IPS DF 6.9 (cell line): ENCODE results near the gene ECI1.

ENCODE experiments used
- DNase-seq: peaks from one replicate; pipeline ENCODE4 v3.0.0-alpha.2; 2013; ENCODE audit warnings: low read depth, low spot score
- H3K27ac ChIP-seq: one replicate; pipeline ENCODE4 v1.5.1; 2013; ENCODE audit warnings: low read length, control low read depth
- H3K27me3 ChIP-seq: 2 replicates; pipeline ENCODE4 v1.6.1; 2013; ENCODE audit warnings: mild to moderate bottlenecking, low read length; ENCODE audit not compliant: control insufficient read depth, insufficient read depth
- H3K36me3 ChIP-seq: 2 replicates; pipeline ENCODE4 v1.6.1; 2013; ENCODE audit warnings: low read length; ENCODE audit not compliant: control insufficient read depth, insufficient read depth
- H3K4me1 ChIP-seq: 2 replicates; pipeline ENCODE4 v1.6.1; 2013; ENCODE audit warnings: low read length; ENCODE audit not compliant: control insufficient read depth, insufficient read depth
- H3K4me3 ChIP-seq: 2 replicates; pipeline ENCODE4 v1.5.1; 2013; ENCODE audit warnings: mild to moderate bottlenecking, low read length
- H3K9me3 ChIP-seq: 2 replicates; pipeline ENCODE4 v1.6.1; 2013; ENCODE audit warnings: low read length, inconsistent platforms; ENCODE audit not compliant: control insufficient read depth, insufficient read depth
- WGBS: extraction: QIAGEN DNeasy Blood & Tissue Kit; methylation state at CpG from one replicate; pipeline ENCODE4 v1.1.7; 2013; ENCODE audit warnings: mixed read lengths, missing lambda C conversion rate; ENCODE audit not compliant: insufficient read length, insufficient coverage; 5-methylcytosine and 5-hydroxymethylcytosine counted together

Gene ECI1

DNA sequence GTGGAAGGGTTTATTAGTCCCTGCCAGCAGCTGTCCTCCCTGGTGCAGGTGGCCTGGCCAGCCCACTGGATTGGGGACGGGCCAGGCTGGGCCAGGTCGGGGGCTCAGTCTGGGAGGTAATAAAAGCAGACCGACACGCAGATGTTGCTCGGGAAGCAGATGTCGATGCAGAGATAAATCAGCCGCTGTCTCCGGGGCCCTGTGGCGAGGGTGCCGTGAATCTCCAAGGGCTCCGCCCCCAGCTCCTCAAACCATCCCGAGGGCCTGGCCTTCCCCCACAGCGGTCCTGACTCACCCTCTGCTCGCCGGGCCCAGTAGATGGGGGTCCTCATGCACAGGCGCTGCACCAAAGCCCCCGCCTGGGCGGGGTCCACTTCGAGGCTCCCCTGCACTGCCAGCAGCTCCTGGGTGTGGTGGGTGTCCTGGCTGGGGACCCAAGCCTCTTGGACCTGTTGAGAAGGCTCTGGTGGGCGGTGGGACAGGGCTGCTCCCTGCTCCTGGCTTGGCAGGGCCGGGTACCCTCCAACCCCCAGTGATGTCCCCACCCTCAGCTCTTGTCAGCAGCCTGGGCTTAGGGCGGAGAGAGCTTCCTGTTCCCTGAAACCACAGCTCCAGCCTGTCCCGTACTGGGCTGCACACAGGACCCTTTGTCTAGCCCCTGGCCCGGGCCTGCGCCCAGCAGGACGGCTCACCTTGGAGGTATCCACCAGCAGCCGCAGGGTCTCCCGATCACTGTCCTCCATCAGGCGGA lies 42.0 kb downstream of the ECI1 start:
- WGBS: no CpG with 5 or more reads among the region's 29 CpGs
- Histone ChIP-seq H3K27ac (no peak overlapping the region), H3K27me3 (no peaks in the 10 kb centered on the region), H3K4me3 (no peak overlapping the region), H3K9me3 (no peaks in the 10 kb centered on the region), H3K36me3 (peaks cover 37% of the 10 kb centered on the region), H3K4me1 (peaks cover 7% of the 10 kb centered on the region)
- DNase-seq: no peak

DNA sequence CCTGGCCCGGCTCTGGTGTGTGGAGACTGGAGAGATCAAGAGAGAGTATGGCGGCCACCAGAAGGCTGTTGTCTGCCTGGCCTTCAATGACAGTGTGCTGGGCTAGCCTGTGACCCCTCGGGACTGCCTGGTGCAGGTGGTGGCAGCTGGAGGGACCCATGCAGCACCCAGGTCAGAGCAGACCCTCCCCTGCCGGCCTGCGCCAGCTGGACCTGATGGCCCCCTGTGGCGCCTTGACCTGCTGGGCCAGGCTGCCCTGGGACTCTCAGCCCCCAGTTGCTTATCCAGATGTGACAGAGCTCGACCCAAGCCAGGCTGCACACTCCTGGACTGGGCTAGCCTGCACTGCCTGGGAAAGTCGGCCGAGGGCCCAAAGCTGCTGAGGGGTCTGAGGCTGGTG lies 42.6 kb downstream of the ECI1 start:
- DNase-seq: no peak
- Histone ChIP-seq H3K27ac (no peak overlapping the region), H3K27me3 (no peaks in the 10 kb centered on the region), H3K4me1 (peaks cover 7% of the 10 kb centered on the region), H3K4me3 (no peak overlapping the region), H3K9me3 (no peaks in the 10 kb centered on the region), H3K36me3 (peaks cover 37% of the 10 kb centered on the region)
- WGBS: no CpG with 5 or more reads among the region's 9 CpGs

DNA sequence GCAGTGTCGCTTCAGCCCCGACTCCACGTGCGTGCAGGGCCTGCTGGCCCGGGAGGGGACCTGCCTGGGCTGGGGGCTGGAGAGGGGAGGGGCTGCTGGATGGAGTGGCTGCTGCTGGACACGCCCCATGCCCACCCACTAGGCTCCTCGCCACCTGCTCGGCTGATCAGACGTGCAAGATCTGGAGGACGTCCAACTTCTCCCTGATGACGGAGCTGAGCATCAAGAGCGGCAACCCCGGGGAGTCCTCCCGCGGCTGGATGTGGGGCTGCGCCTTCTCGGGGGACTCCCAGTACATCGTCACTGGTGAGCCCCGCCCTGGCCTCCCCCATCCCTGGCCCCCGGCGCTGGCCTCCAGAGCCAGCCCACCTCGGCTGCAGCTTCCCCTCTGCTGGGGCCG lies 43.1 kb downstream of the ECI1 start:
- H3K27me3 ChIP-seq: no peaks in the 10 kb centered on the region
- H3K9me3 ChIP-seq: no peaks in the 10 kb centered on the region
- no peak overlapping the region for H3K27ac ChIP-seq
- H3K4me3 ChIP-seq: no peak overlapping the region
- H3K36me3 ChIP-seq: peaks cover 37% of the 10 kb centered on the region
- DNase-seq: no peak
- WGBS: no CpG with 5 or more reads among the region's 23 CpGs
- peaks cover 7% of the 10 kb centered on the region for H3K4me1 ChIP-seq

DNA sequence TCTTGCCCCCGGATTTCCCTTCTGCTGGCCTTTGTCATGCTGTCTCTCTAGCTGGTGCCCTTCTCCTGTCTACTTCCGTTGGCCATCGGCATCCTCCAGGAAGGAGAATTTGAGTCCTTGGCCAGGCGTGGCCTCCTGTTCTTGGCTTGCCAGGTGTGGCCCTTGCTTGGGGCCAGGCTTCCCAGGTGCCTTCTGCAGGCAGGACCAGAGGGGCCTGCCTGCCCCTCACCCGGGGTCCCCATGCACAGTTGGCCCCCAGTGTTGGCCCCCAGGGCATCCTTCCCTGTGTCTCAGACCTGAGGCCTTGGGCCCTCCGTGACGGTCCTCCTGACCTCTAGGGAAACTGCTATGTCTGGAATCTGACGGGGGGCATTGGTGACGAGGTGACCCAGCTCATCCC lies 43.5 kb downstream of the ECI1 start:
- H3K27me3 ChIP-seq: no peaks in the 10 kb centered on the region
- no peak for DNase-seq
- WGBS: no CpG with 5 or more reads among the region's 9 CpGs
- no peak overlapping the region for H3K27ac ChIP-seq
- H3K36me3 ChIP-seq: peaks cover 37% of the 10 kb centered on the region
- H3K4me1 ChIP-seq: peaks cover 7% of the 10 kb centered on the region
- H3K4me3 ChIP-seq: no peak overlapping the region
- no peaks in the 10 kb centered on the region for H3K9me3 ChIP-seq

DNA sequence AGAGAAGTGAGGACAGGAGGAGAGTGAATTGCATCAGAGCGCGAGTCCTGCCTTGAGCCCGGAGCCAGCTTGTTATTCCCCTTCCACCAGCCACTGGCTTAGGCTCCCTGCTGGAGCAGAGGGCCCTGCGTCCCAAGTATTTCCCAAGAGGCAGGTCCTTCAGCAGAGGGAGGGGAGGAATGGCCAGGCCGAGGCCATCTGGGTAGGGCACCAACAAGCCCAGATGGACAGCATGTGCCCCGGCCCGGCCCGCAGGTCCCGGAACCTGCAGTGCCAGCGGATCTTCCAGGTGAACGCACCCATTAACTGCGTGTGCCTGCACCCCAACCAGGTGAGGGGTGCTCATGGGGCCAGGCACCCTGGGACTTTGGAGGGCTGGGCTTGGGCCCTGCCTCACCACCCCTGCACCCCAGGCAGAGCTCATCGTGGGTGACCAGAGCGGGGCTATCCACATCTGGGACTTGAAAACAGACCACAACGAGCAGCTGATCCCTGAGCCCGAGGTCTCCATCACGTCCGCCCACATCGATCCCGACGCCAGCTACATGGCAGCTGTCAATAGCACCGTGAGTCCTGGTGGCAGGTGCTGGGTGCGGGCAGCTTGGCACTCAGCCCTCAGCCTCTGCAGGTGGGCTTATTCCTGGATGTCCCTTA lies 44.5 kb downstream of the ECI1 start:
- no peak for DNase-seq
- no peaks in the 10 kb centered on the region for H3K9me3 ChIP-seq
- H3K27ac ChIP-seq: no peak overlapping the region
- peaks cover 7% of the 10 kb centered on the region for H3K4me1 ChIP-seq
- peaks cover 28% of the 10 kb centered on the region for H3K36me3 ChIP-seq
- no CpG with 5 or more reads among the region's 23 CpGs for whole genome bisulfite sequencing
- no peaks in the 10 kb centered on the region for H3K27me3 ChIP-seq
- H3K4me3 ChIP-seq: no peak overlapping the region

DNA sequence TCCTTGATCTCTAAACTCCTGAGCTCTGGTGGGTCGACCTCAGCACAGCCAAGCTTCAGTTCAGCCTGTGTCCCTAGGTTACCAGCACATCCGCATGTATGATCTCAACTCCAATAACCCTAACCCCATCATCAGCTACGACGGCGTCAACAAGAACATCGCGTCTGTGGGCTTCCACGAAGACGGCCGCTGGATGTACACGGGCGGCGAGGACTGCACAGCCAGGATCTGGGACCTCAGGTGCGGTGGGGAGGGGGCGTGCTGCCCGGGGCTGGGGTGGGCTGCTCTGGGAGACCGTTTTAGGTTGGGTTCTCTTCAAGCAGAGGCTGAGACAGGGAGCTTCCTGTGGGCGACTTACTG lies 45.0 kb downstream of the ECI1 start:
- H3K27ac ChIP-seq: no peak overlapping the region
- no peaks in the 10 kb centered on the region for H3K27me3 ChIP-seq
- peaks cover 7% of the 10 kb centered on the region for H3K4me1 ChIP-seq
- H3K9me3 ChIP-seq: no peaks in the 10 kb centered on the region
- DNase-seq: no peak
- no peak overlapping the region; the same call in 1 of the 2 replicates for H3K4me3 ChIP-seq
- H3K36me3 ChIP-seq: peaks cover 27% of the 10 kb centered on the region
- no CpG with 5 or more reads among the region's 18 CpGs for WGBS

DNA sequence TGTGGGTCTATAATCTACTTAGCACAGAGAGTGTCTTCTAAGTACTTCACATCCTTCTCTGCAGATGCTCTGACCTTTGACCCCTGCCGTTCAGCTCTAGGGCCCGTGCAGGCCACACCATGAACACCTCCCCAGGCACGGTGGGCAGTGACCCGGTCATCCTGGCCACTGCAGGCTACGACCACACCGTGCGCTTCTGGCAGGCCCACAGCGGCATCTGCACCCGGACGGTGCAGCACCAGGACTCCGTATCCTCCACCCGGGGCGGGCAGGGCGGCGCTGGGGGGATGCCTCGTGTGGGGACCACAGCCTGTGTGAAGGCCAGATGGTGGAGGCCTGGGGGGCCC lies 45.4 kb downstream of the ECI1 start:
- no peak for DNase-seq
- H3K27me3 ChIP-seq: no peaks in the 10 kb centered on the region
- H3K4me1 ChIP-seq: peaks cover 5% of the 10 kb centered on the region; the same call in 1 of the 2 replicates
- no peak overlapping the region for H3K27ac ChIP-seq
- H3K4me3 ChIP-seq: peak overlapping the region; percentile 70
- H3K36me3 ChIP-seq: peaks cover 27% of the 10 kb centered on the region
- no peaks in the 10 kb centered on the region for H3K9me3 ChIP-seq
- no CpG with 5 or more reads among the region's 16 CpGs for WGBS

DNA sequence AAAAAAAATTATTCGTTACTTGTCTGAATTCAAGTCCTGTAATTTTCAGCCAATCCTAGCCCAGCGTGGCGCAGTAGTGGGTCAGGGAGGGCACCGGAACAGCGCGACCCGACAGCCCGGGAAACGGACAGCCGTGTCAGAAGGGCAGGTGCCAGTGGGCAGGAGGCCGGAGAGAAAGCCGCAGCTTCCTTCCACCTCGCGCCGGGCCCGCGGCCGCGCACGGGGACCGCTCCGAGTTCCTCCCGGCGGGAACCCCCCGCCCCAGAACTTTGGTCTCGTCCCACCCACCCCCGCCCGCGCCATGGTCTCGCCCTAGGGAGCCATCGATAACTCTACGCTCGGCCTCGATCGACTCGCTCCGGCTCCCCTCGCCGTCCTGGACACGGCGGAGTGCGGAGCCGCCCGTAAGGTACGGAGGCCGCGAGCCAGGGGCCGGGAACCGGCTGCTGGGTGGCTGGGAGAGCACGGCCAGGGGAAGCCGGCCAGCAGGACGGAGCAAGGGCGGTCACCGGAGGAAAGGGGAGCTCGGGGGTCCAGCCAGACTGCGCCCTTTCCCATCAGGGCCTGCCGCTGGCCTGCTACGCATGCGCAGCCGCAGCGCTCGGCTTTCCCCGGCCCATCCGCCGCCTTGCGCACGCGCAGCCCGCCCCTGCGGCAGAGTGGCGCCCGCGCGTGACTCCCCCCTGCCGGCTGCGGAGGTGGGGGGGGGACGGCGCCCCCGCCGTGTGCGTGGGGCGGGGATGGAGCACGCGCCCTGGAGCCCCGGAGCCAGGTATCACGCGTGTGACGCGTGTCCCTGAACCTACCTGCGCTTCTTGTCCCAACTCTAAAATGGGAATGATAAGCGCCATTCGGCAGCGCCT lies 46.1 kb downstream of the ECI1 start, which contains the start of gene MLST8:
Gene MLST8 (plus strand): TSS at position 351 of the 863 bp plus-strand sequence. CDS start 632 bp downstream, outside the sequence.
- no peak for DNase-seq
- peaks cover under 1% of the 10 kb centered on the region; the same call in 1 of the 2 replicates for H3K4me1 ChIP-seq
- WGBS: no CpG with 5 or more reads among the region's 93 CpGs

DNA sequence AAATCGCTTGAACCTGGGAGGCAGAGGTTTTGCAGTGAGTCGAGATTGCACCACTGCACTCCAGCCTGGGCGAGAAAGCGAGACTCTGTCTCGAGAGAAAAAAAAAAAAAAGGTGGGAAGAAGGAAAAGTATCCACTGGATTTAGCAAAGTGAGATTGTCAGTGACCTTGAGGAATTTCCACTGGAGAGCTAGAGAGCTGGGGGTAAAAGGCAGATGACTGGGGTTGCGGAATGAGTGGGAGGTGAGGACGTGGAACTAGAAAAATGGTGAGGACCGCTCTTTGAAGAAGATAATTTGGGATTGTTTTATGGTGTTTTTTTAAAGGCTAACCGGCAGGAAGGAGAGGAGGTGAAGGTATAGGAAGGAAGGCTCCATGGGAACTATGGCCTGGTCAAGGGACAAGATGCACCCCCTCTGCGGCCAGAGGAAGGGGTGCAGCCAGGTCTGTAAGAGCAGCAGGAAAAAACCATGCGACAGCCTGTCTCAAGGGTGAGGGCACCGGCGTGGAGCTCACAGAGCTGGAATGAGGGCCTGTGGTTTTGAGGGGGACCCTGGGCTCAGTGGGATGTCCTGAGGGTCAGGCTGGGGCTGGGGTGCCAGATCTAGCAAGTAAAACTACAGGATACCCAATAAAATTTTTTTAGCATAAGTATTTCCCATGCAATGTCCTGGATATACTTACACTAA lies 46.8 kb downstream of the ECI1 start:
- H3K27ac ChIP-seq: no peak overlapping the region
- WGBS: 100% methylated on average over 4 of the region's 13 CpGs

More for the DNA sequence above, 46.1 kb downstream of the ECI1 start, which contains the start of gene MLST8:
- Histone ChIP-seq H3K4me3 (peak within 1 kb of the TSS; percentile 70), H3K27ac (no peak within 1 kb of the TSS), H3K36me3 (peaks cover 27% of the 10 kb centered on the region), H3K27me3 (no peaks in the 10 kb centered on the region), H3K9me3 (no peaks in the 10 kb centered on the region)

More for the DNA sequence above, 46.8 kb downstream of the ECI1 start:
- no peak for DNase-seq
- no peaks in the 10 kb centered on the region for H3K9me3 ChIP-seq
- H3K4me1 ChIP-seq: no peaks in the 10 kb centered on the region; the same call in 1 of the 2 replicates
- peak overlapping the region; percentile 70; the same call in 1 of the 2 replicates for H3K4me3 ChIP-seq
- H3K27me3 ChIP-seq: no peaks in the 10 kb centered on the region
- H3K36me3 ChIP-seq: peaks cover 27% of the 10 kb centered on the region
